HG03565 (cell line): Measurements from ENCODE around the gene GAK.

Experiments used
- ATAC-seq: cut with Tn5 transposase; IDR thresholded peaks from one replicate; pipeline ENCODE4 v1.9.1; 2021; ENCODE audit warnings: mild to moderate bottlenecking, moderate library complexity; ENCODE audit not compliant: unreplicated experiment

The GAK gene

GRCh38 chr4:892780-893179, 39.3 kb downstream of the GAK start:
- ATAC-seq = no peak

DNA sequence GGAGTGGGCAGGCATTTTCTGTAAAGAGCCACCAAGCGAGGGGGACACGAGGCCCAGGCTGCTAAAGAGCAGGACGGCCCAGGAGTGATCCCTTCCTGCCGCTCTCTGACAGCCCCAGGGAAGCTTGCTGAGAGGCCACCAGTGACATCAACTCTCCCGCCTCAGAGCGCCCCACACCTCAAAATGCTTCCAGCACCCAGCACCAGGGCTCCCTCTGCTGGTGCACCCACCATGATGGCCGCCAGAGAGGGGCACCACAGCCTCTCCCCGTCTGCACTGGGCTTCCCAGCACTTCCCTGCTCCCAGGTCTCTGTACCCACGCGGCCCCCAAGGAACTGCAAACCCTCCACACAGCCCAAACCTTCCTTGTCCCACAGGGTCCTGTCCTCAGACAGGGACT, 40.4 kb downstream of the GAK start:
- ATAC-seq = no peak

- ATAC-seq = no peak
Observed at GRCh38 chr4:890036-890695, 42.0 kb downstream of the GAK start.

DNA sequence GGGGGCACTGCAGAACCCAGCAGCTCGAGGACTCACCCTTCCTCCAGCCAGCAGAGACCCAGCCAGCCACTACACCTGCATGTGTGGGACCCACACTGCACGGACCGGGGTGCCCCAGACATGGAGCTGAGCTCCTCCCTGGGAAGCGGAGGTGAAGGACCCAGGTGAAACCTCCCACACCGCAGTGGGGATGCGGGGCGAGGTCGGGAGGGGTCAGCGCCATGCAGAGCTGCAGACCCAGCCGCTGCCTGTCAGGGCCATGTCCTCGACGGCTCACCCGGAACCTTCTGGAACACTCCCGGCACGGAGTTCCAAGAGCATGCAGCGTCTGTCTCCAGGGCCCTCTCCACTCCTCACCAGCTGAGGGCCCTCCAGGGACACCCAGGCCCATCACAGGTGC, 42.6 kb downstream of the GAK start:
- ATAC-seq = no peak

DNA sequence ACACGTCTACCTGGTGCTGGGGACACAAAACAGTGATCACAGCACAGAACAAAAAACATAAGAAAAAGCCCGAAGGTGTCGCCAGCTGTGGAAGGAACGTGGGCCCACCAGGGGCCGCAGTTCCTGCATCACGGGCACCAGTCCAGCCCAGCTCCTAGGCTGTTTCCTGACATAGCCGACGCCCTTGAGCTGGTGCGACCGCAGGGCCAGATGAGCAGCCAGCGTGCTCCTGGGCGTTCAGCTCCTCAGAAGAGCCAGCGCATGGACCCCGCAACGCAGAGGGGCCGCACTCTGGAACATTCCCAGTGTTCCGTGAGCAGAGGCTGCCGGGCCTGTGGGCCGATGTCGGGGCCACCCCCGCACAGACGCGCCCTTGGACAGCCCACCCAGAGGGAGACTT, 44.1 kb downstream of the GAK start:
- no peak for ATAC-seq

- no peak for ATAC-seq
Observed at GRCh38 chr4:887034-887763, 44.9 kb downstream of the GAK start.

DNA sequence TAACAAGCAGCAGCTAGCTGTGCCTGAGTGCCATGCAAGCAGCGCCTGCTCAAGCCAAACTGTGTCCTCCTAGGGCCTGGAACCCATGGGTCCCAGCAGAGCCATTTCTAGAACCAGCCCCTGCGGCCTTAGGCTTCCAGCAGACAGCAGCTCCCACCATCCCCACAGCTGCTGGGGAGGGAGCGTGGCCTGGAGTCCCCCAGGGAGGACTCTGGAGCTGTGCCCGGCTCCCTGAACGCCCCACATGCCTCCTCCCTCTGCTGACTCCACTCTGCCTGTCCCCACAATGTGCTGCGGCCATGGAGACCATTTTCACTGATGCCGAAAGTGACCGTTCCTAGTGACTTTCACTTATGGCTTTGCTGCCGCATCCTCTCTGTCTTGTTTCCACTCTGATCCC, 45.9 kb downstream of the GAK start:
- no peak for ATAC-seq

GRCh38 chr4:885353-885752, 46.8 kb downstream of the GAK start:
- ATAC-seq = no peak

GRCh38 chr4:884896-885295, 47.2 kb downstream of the GAK start:
- ATAC-seq = no peak

DNA sequence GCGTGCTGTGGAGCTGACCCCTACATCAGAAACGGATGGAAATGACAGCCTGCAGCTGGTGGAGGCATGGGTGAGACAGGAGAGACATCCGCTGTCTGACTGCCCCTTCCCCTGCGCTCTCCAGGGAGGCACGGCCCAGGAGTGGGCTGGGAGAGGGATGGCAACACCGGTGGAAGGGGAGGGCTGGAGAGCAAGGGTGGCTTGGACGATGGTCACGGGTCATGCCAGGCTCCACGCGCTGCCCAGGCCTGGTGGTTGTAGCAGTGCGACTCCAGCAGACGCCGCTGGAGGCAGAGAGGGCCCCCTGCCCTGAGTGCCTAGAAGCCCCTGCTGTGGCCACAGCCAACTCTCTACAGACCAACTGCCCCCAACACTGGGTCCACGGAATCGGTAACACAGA, 47.9 kb downstream of the GAK start:
- ATAC-seq = no peak

- no peak for ATAC-seq
Observed at GRCh38 chr4:883377-884095, 48.6 kb downstream of the GAK start.

GRCh38 chr4:882646-883045, 49.5 kb downstream of the GAK start:
- no peak for ATAC-seq

GRCh38 chr4:881709-882108, 50.4 kb downstream of the GAK start:
- no peak for ATAC-seq

DNA sequence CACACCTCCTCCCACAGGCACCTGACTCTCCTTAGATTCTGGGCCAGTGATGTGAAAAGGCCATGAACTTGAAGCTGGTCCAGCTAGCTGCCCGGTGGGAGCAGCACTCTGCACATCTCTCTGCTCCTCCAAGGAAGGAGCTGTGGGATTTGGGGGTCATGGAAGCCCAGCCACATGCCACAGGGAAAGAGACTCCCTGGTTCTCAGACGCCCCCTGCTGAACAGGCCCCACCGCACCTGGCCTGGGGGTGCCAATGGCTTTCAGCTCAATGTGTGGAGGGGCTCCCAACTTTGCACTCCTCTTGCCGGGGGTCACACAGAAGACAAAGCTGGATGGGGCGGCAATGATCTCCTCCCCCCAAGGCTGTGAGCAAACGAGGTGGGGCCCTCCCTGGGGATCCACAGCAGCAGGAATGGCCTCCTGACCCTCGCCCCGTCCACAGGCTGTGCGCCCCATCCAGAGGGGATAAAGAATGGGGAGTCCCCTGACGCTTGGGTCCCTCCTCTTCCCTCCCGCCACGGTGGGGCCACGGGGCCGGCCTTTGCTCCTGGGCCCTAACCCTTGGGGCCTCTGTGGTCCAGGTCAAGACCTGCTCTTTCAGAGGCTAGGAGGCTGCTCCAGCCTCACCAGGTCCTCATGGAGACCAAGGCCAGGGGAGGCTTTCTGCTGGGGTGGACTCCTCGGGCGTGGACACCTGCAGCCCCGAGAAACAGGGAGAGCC, 51.3 kb downstream of the GAK start:
- no peak for ATAC-seq

GRCh38 chr4:879729-880077, 52.4 kb downstream of the GAK start:
- no peak for ATAC-seq

DNA sequence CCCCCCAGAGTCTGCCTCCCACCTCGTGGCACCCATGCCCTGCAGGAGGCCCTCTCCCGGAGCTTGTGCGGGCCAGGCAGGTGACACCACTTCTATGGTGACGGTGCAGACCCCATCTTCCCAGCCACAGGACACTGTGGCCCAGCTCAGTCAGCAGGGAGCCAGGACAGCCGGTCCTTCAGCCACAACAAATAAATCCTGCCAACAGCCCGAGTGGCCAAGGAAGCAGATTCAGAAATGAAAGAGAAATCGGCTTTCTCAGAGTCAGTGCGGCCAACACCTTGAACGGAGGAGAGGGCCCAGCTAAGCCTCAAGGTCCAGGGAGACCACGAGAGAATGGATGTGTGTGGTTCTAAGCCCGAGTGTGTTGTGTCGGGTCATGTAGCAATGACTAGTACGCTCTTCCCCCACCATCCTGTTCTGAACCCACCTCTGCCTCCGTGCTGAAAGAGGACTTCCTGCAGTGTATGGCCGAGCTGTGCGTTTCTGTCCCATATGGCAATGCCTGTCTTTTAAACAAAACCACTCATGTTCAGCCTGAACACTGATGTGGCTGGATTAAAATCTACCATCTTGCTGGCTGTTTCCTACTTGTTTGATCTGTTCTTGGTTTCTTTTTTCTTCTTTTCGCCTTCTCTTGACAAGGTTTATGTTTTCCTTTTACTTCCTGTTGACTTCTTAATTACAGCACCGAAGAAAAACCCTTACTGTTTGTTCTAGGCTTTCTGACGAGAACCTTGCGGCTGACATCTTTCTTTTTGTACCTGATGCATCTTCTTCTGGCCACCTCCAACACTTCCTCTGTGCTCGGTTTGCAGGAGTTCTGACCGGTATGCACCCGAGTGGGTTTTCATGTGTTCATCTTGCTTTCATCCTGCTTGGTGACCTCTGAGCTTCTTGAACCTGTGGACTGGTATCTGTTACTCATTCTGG, 53.1 kb downstream of the GAK start:
- no peak for ATAC-seq

GRCh38 chr4:877502-877901, 54.6 kb downstream of the GAK start:
- no peak for ATAC-seq

- no peak for ATAC-seq
Observed at GRCh38 chr4:876780-877179, 55.3 kb downstream of the GAK start.

GRCh38 chr4:875818-876423, 56.2 kb downstream of the GAK start:
- ATAC-seq = no peak
